HG03571 (cell line): Measurements from ENCODE around the gene CREB3L2.
"Not testable (repeated sequence)": the region's sequence is repeated elsewhere in the genome, so short reads cannot be mapped to it uniquely, and the experiment has no call there.

Experiments
- ATAC-seq: cut with Tn5 transposase; IDR thresholded peaks from one replicate; pipeline ENCODE4 v1.9.1; 2021; ENCODE audit not compliant: unreplicated experiment

CREB3L2 gene

DNA sequence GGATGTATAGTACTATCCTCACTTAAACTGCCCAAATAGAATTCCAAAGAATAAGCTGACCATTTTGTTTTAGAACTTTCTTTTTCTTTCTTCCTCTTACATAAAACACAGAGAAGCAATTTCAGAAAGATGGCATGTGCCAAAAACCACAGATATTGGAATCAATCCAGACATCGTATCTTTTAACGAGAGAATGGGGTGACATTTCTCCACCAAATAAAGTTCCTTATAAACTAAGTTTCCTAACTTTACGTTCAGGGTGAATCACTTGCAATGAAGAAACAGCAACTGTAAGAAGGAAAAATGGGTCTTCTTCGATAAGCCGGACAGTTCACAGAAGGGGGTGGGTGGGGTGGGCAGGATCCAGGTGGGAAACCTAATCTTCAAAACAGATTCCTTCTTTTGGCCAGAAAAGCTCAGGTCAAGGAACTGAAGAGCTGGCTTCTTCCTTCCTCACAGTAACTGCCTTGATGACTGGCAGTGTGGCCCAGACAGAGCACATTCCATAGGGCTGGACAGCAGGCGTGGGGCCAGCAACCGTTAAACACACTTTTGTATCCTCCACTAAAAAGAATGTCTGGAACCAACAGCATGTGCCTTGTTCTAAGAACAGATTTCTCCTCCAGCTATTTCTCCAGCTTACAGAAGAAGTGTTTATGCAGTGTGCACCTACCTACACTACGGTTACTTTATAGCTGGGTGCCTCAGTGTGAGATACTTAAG, 31.5 kb downstream of the CREB3L2 start:
- no peak for ATAC-seq

- ATAC-seq: no peak
Measured at GRCh38 chr7:137969828-137970227, 32.1 kb downstream of the CREB3L2 start.

DNA sequence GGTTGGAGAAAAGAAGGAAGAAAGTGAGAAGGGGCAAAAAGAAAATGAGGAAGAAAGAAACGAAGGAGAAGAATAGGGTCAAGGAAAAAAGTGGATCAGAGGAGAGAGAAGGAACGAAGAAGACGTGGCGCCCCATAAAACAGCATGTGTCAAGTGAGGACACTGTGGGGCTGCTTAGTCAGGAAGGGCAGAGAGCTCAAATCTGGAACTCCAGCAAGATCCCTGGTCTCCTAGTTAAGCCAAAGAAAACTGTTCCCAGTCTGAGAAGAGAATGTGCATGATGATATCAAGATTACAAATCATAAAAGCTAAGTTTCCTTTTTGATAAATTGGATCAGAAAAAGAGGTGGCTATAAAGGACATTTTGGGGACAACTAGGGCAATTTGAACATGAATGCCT, 33.0 kb downstream of the CREB3L2 start:
- no peak for ATAC-seq

DNA sequence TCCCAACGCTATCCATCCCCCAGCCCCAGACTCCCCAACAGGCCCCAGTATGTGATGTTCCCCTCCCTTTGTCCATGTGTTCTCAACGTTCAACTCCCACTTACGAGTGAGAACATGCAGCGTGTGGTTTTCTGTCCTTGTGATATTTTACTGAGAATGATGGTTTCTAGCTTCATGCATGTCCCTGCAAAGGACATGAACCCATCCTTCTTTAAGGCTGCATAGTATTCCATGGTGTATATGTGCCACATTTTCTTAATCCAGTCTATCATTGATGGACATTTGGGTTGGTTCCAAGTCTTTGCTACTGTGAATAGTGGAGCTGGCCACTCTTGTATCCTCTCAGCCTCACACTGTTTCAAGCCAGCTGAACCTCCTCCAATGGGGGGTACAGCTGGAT, 33.5 kb downstream of the CREB3L2 start:
- ATAC-seq: not testable (repeated sequence)

GRCh38 chr7:137967143-137968018, 34.5 kb downstream of the CREB3L2 start:
- ATAC-seq: no peak

DNA sequence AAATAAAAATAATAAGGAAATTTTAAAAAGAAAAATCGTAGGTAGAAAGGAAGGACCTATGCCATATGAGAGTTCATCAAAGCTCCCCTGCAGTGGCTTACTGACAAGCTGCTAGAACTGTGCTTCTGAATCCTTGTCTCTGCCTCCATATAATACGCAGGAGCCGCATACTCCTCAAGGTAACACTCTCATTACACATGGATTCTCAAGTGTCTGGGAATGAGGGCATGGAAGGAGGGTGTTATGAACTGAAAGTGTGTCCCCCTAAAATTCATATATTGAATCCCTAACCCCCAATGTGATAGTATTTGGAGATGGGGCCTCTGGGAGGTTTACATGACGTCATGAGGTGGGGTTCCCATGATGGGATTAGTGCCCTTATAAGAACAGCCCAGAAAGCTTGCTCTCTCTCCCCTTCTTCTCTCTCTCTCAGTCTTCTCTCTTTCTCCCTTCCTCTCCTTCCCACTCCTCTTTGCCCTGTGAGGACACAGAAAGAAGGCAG, 35.2 kb downstream of the CREB3L2 start:
- no peak for ATAC-seq

GRCh38 chr7:137965942-137966640, 35.8 kb downstream of the CREB3L2 start:
- ATAC-seq: no peak

DNA sequence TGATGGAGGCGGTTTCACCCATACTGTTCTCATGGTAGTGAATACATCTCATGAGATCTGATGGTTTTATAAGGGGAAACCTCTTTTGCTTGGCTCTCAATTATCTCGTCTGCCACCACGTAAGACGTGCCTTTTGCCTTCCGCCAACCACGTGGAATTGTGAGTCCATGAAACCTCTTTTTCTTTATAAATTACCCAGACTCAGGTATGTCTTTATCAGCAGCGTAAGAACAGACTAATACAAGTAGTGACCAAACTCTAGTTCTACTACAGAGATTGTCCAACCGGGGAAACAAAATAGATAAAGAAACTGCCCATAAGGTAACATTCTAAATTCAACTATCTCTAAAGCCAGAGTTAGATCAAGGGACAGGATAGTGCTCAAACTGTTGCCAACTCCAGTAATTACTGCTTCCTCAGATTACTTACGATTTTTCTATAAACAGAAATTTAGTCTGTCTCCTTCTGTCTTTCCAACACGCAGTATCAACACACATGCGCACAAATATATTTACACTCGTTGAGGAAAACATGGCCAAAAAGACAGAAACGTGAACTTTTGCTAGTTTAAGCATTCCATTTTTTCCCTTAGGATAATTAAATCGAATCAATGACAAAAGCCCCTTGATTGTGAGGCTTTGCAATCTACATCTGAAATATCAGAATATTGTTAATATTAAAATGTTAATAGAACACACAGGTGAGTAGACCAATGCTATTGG, 36.9 kb downstream of the CREB3L2 start:
- ATAC-seq: no peak

GRCh38 chr7:137962875-137963507, 38.9 kb downstream of the CREB3L2 start:
- no peak for ATAC-seq

GRCh38 chr7:137962491-137962874, 39.4 kb downstream of the CREB3L2 start:
- ATAC-seq: no peak

GRCh38 chr7:137961200-137962177, 40.4 kb downstream of the CREB3L2 start:
- ATAC-seq: no peak

DNA sequence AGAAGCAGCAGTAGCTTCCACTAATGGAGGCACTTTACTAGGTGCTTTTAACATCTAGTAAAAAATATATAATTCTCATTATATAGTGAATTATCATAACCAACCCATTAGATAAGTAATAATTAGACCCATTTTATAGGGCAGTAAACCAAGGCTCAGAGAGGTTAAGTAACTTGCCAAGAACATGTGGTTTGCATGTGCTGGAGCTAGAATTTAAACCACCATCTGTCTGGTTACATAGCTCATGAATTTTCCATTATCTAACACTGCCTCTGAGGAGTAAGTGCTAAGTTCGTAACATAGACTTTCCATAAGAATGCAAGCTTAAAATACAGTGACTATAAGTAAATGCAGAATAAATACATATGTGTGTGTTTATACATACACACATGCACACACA, 41.9 kb downstream of the CREB3L2 start:
- no peak for ATAC-seq

GRCh38 chr7:137958470-137959431, 43.1 kb downstream of the CREB3L2 start:
- no peak for ATAC-seq

GRCh38 chr7:137957887-137958286, 44.0 kb downstream of the CREB3L2 start:
- no peak for ATAC-seq

DNA sequence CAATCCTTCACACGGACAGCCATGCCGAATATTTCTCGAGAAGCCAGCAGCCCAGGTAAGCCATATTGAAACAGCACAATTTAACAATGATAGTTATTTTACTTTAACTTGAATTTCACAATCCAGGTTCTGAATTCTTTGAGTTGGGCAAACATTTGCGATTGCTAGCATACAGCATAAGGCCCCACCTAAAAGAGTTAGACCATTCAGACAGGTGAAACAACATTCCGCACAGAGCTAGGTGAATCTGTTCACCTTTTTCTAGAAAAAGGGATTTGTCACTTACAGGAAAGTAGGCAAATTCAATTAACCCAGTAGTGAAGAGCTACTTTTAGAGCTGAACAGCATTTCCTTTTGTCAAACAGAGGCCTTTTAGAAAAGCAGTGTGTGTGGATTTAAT, 45.3 kb downstream of the CREB3L2 start:
- ATAC-seq: no peak

GRCh38 chr7:137956183-137956582, 45.7 kb downstream of the CREB3L2 start:
- no peak for ATAC-seq

- no peak for ATAC-seq
Measured at GRCh38 chr7:137954614-137955013, 47.3 kb downstream of the CREB3L2 start.
